Measurements from ENCODE around the gene TFIP11.

DNA sequence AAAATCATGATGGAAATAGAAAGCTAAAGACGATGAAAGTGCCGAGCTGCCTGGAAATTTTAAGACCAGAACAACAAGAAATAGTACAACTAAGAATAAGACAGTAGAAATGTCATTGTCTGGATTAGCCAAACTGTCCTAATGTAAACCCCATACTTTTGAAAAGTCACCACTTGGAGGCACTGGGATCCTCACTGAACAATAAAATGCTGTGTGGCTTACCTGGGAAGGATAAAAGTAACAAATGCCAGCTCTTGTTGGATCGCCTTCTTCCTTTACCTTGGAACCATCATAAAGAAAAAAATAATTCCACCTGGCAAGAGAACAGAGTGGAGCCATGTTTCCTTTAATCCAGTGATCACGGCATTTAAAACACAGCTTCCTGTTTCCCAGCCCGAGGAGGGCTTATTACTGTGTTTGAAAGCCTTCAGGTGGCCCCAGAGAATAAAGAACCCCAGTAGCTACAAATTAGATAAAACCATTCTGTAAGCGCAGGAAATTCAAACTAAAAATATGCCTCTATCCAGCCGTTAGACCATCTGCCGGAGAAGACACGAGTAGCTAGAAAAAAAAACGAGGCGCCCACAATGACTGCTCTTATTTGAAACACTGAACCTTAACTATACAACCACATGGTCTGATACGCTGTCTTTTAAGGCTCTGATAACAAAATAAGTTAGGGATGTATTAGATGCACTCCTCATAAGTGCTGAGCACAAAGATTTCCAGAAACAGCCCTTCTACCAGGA is 33.1 kb downstream of the TFIP11 start:
- TF ChIP-seq CTCF (IDR thresholded peaks at IDR 0.05) (peak in 2 of 4 experiments; percentile 7 to 36), POLR2A (IDR thresholded peaks at IDR 0.05) (no peak), POLR2AphosphoS5 (IDR thresholded peaks at IDR 0.05) (peak; percentile 53)

Measured in prostate gland (tissue), 2 donors.